ENCODE data around the gene CDC45.

The CDC45 gene

GRCh38 chr22:19488884-19489843 is 9.4 kb downstream of the CDC45 start:
- no peak for TF ChIP-seq POLR2A (IDR thresholded peaks at IDR 0.05; ENCODE audit: low read depth, low read length)
- FAIRE-seq = no peak
- DNase-seq (ENCODE audit: insufficient read length, low spot score) = no peak

GRCh38 chr22:19490628-19491230 is 11.0 kb downstream of the CDC45 start:
- DNase-seq (ENCODE audit: insufficient read length, low spot score) (no peak), FAIRE-seq (no peak)
- no peak for TF ChIP-seq POLR2A (IDR thresholded peaks at IDR 0.05; ENCODE audit: low read depth, low read length)

DNA sequence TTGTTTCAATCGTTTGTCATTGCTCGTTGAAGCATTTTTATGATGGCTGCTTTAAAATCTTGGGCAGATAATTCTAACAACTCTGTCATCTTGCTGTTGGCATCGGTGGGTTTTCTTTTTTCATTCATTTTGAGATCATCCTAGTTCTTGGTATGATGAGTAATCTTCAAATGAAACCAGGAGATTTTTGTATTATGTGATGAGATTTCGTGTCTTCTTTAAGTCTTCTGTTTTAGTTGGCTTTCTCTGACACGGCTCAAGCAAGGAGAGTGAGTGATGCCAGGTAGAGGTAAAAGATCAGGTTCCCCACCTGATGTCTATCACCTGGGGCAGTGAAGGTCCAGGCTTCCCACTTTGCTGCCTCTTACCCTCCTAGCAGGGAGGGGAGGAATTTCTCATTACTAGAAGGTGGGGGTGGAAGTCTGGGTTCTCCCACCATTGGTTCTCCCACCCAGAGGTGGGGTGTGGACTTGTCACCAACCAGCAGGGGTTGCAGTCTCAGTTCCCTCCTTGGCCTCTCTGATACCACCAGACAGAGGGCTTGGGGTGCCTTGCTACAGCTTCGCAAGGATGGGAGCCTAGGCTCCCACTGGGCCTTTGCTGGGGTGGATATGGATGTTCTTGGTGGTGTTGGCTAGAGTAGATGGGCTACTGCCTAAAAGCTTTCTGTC is 12.9 kb downstream of the CDC45 start:
- no peak for FAIRE-seq
- DNase-seq (ENCODE audit: insufficient read length, low spot score) = no peak
- no peak for TF ChIP-seq POLR2A (IDR thresholded peaks at IDR 0.05; ENCODE audit: low read depth, low read length)

GRCh38 chr22:19494001-19494560 is 14.4 kb downstream of the CDC45 start:
- FAIRE-seq (no peak), DNase-seq (ENCODE audit: insufficient read length, low spot score) (no peak)
- no peak for TF ChIP-seq POLR2A (IDR thresholded peaks at IDR 0.05; ENCODE audit: low read depth, low read length)

DNA sequence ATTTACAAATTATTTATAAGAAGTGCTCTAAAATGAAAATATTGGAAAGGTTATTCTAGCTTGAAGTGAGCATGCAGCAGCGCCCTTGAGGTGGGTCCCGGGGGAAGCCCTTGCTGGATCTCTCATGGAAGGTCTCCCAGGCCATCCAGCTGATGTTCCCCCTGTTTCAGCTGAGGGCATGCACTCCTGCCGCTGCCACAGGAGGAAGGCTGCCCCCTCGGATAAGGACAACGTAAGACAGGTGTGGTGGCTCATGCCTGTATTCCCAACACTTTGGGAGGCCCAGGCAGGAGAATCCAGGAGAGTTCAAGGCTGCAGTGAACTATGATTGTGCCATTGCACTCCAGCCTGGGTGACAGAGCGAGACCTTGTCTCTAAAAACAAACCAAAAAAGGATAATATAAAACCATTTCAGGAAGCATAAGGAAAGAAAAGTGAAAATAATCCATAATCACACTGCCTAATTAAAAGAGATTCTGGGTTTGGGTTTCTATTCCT is 15.0 kb downstream of the CDC45 start:
- no peak for FAIRE-seq
- DNase-seq (ENCODE audit: insufficient read length, low spot score) = no peak
- no peak for TF ChIP-seq POLR2A (IDR thresholded peaks at IDR 0.05; ENCODE audit: low read depth, low read length)

DNA sequence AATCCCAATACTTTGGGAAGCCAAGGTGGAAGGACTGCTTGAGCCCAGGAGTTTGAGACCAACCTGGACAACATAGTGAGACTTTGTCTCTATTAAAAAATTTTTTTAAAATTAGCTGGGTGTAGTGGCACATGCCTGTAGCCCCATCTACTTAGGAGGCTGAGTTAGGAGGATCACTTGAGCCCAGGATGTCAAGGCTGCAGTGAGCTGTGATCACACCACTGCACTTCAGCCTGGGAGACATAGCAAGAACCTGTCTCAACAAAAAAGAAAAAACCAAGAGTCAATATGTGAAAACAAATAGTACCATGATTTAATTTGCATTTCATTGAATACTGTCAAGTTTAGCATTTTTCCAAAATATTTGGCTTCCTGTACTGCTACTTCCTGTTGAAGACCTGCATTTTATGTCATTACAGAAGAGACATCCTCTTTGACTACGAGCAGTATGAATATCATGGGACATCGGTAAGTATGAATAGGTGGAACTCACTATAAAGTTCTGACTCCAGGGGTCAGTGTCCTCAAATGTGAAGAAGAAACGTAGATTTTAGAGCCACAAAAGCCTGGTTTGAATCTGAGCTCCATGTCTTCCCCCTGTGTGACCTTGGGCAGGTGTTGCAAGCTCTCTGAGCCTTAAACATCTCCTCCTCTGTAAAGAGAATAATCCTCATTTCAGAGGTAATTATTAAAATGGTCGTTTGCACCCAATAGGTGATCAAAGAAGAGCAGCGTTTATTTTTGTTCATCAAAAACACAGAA is 16.0 kb downstream of the CDC45 start:
- no peak for FAIRE-seq
- TF ChIP-seq POLR2A (IDR thresholded peaks at IDR 0.05; ENCODE audit: low read depth, low read length) = no peak
- DNase-seq (ENCODE audit: insufficient read length, low spot score) = no peak

GRCh38 chr22:19496324-19496630 is 16.6 kb downstream of the CDC45 start:
- TF ChIP-seq POLR2A (IDR thresholded peaks at IDR 0.05; ENCODE audit: low read depth, low read length) = no peak
- FAIRE-seq = no peak

DNA sequence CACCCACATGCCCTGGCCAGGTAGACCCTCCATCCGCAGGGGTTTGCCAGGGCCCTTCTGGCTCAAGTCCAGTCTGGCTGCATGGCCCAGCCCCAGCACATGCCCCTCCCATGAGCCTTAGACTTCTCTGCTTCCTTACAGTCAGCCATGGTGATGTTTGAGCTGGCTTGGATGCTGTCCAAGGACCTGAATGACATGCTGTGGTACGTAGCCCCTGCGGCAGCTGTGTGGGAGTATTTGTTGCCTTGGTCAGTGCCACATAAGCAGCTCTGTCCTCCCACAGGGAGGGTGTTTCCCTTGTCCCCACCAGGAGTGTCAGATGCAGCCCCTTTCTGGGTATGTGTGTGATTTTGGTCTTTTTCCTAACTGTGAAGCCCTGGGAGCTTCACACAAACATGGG is 17.5 kb downstream of the CDC45 start:
- TF ChIP-seq POLR2A (IDR thresholded peaks at IDR 0.05; ENCODE audit: low read depth, low read length) = no peak
- no peak for DNase-seq (ENCODE audit: insufficient read length, low spot score)
- FAIRE-seq = no peak

More at GRCh38 chr22:19496324-19496630, 16.6 kb downstream of the CDC45 start:
- no peak for DNase-seq (ENCODE audit: insufficient read length, low spot score)

DNA sequence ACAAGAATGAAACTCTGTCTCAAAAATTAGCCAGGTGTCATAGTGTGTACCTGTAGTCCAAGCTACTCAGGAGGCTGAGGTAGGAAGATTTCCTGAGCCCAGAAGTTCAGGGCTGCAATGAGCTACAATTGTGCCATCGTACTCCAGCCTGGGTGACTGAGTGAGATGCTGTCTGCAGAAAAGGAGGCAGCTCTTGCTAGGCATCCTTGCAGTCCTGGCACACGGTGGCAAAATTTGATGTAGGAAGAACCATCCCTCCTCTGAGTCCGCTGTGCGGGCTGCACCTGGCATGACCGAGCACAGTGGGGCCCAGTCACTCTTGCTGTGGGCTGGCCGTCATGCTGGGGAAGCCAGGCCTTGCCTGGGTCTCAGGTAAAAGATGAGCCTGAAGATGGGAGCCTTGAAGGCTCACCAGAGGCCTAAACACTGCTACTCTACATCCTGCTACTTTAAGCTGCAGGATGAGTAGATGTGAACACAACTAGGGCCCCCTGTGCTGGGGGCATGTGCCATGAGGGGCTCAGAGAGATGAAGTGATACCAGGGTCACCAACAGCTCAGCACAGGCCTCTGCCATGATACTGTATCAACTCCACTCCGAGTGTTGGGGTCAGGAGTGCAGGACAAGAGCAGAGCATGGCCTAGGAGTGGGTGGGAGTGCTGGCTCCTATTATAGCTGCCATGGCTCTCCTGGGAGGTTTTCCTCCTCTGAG is 18.6 kb downstream of the CDC45 start:
- FAIRE-seq (no peak), DNase-seq (ENCODE audit: insufficient read length, low spot score) (no peak)
- no peak for TF ChIP-seq POLR2A (IDR thresholded peaks at IDR 0.05; ENCODE audit: low read depth, low read length)

DNA sequence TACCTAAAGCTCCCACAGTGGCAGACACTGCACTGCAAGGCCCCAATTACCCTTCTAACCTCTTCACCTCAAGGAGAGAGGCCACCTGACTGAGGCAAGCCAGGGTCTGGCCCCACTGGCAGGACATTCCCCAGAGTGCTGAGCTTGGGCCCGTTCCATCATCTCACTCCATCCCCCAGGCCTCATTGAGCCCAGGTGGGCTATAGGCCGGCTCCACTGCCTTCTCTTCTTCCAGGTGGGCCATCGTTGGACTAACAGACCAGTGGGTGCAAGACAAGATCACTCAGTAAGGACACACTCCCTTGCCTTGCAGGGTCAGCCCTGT is 19.1 kb downstream of the CDC45 start:
- FAIRE-seq (no peak), DNase-seq (ENCODE audit: insufficient read length, low spot score) (no peak)
- TF ChIP-seq POLR2A (IDR thresholded peaks at IDR 0.05; ENCODE audit: low read depth, low read length) = no peak

- no peak for TF ChIP-seq POLR2A (IDR thresholded peaks at IDR 0.05; ENCODE audit: low read depth, low read length)
- FAIRE-seq (no peak), DNase-seq (ENCODE audit: insufficient read length, low spot score) (no peak)
These were observed 19.6 kb downstream of the CDC45 start for GRCh38 chr22:19499236-19499879.

DNA sequence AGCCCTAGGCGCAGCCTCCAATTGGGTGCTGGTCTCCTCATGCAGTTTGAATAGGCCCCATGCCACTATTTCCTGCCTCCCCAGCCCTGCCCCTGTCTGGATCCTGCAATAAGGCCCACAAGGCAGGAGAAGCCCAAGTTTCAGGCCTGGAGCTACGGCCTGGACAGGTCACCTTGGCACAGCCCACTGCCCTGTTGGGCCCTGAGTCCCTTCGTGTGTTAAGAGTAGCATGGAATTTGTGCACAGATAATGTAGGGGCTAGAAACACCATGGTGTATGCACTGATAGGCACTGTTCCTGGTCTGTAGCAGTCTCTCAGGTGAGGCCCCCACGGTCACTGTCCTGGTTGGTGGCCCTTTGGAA is 20.1 kb downstream of the CDC45 start:
- no peak for FAIRE-seq
- TF ChIP-seq POLR2A (IDR thresholded peaks at IDR 0.05; ENCODE audit: low read depth, low read length) = no peak
- no peak for DNase-seq (ENCODE audit: insufficient read length, low spot score)

Measured in H54 (cell line).